HUES64 (cell line): ENCODE data around the gene BIRC5.

Experiments
- H3K27ac ChIP-seq: 2 replicates; pipeline ENCODE4 v1.7.0; 2013; ENCODE audit warnings: low read depth, low read length, inconsistent platforms
- H3K27me3 ChIP-seq: 2 replicates; pipeline ENCODE4 v1.6.1; 2013; ENCODE audit warnings: mild to moderate bottlenecking, low read length; ENCODE audit not compliant: insufficient read depth
- H3K36me3 ChIP-seq: 2 replicates; pipeline ENCODE4 v1.6.1; 2013; ENCODE audit warnings: mild to moderate bottlenecking, low read length; ENCODE audit not compliant: insufficient read depth
- H3K4me1 ChIP-seq: 2 replicates; pipeline ENCODE4 v1.6.1; 2013; ENCODE audit warnings: mild to moderate bottlenecking, low read length, moderate library complexity; ENCODE audit not compliant: insufficient read depth
- H3K4me3 ChIP-seq: 2 replicates; pipeline ENCODE4 v1.5.1; 2013; ENCODE audit warnings: mild to moderate bottlenecking, low read length, moderate library complexity
- H3K9ac ChIP-seq: 2 replicates; pipeline ENCODE4 v1.6.1; 2013; ENCODE audit warnings: mild to moderate bottlenecking, low read depth, low read length
- H3K9me3 ChIP-seq: 2 replicates; pipeline ENCODE4 v1.6.1; 2013; ENCODE audit warnings: low read depth, low read length; ENCODE audit not compliant: insufficient read depth
- WGBS: fragments of 150-250, 120-280 bp; methylation state at CpG from one replicate; pipeline ENCODE4 v1.1.7; 2013; ENCODE audit warnings: missing lambda C conversion rate; 5-methylcytosine and 5-hydroxymethylcytosine counted together

The BIRC5 gene

DNA sequence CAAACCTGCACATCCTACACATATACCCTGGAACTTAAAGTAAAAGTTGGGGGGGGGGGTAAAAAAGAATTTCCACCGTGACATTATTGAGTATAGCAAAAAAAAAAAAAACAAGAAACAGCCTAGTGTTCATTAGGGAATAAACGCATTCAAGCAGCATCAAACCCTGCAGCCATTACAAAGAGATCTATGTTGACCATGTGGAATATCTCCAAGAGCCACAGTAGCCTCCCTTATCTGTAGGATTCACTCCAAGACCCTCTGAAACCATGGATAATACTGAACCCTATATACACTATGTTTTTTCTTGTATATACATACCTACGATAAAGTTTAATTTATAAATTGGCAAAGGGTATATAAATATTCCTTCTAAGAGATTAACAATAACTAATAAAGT, 5.6 kb upstream of the BIRC5 start:
- Histone ChIP-seq H3K4me3 (no peak overlapping the region), H3K9me3 (no peaks in the 10 kb centered on the region), H3K27ac (no peak overlapping the region), H3K36me3 (peaks cover 31% of the 10 kb centered on the region), H3K4me1 (no peaks in the 10 kb centered on the region), H3K27me3 (no peaks in the 10 kb centered on the region; the same call in 1 of the 2 replicates), H3K9ac (no peak overlapping the region)
- WGBS: 75% methylated on average over 1 of the region's 3 CpGs

DNA sequence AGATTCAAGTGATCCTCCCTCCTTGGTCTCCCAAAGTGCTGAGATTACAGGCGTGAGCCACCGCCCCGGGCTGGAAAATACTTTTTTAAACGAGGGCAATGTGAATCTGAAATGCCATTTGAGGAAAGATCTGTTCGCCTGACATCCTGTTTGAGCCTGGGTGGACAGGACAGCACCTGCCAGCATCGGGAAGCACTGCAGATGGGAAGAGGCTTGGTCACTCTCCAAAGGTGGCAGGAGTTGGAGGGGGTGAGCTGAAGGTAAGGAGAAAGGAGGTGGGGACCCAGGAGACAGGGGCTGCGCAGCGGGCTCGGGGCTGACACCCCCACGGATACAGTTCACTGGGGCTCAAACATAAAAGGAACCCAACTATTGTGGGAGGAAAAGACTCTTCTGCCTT, 3.9 kb upstream of the BIRC5 start:
- 92% methylated on average over 10 of the region's 10 CpGs for WGBS
- Histone ChIP-seq H3K36me3 (peaks cover 18% of the 10 kb centered on the region), H3K27ac (no peak overlapping the region), H3K9ac (no peak overlapping the region), H3K4me3 (no peak overlapping the region), H3K4me1 (peaks cover 4% of the 10 kb centered on the region; the same call in 1 of the 2 replicates), H3K27me3 (no peaks in the 10 kb centered on the region; the same call in 1 of the 2 replicates), H3K9me3 (no peaks in the 10 kb centered on the region)

DNA sequence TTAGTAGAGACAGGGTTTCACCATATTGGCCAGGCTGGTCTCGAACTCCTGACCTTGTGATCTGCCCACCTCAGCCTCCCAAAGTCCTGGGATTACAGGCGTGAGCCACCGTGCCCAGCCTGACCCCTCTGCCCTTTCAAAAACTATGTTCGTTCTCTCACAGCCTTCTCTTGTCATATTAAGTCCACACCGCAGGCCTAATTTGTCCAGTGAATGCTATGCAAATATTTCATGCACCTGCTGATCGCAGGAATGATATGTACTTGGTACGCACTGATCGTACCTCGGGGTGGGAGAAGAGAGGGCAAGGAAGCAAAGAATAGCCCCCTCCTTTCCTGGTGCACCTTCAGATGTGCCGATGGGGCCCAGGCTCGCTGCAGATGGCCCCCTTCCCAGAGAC, 3.0 kb upstream of the BIRC5 start:
- Histone ChIP-seq H3K36me3 (peaks cover 9% of the 10 kb centered on the region), H3K27me3 (no peaks in the 10 kb centered on the region; the same call in 1 of the 2 replicates), H3K9ac (no peak overlapping the region), H3K27ac (no peak overlapping the region), H3K9me3 (no peaks in the 10 kb centered on the region), H3K4me1 (peaks cover 9% of the 10 kb centered on the region; the same call in 1 of the 2 replicates), H3K4me3 (no peak overlapping the region)
- 93% methylated on average over 11 of the region's 11 CpGs for WGBS

DNA sequence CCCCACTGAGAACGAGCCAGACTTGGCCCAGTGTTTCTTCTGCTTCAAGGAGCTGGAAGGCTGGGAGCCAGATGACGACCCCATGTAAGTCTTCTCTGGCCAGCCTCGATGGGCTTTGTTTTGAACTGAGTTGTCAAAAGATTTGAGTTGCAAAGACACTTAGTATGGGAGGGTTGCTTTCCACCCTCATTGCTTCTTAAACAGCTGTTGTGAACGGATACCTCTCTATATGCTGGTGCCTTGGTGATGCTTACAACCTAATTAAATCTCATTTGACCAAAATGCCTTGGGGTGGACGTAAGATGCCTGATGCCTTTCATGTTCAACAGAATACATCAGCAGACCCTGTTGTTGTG, 631 bp downstream of the BIRC5 start:
- peak overlapping the region; percentile 55 for H3K27ac ChIP-seq
- H3K9me3 ChIP-seq: no peaks in the 10 kb centered on the region
- H3K9ac ChIP-seq: peak overlapping the region; percentile 81
- H3K36me3 ChIP-seq: peaks cover 27% of the 10 kb centered on the region
- 9% methylated on average over 5 of the region's 5 CpGs for WGBS
- H3K4me3 ChIP-seq: peak overlapping the region; percentile 85
- H3K4me1 ChIP-seq: peaks cover 19% of the 10 kb centered on the region
- no peaks in the 10 kb centered on the region; the same call in 1 of the 2 replicates for H3K27me3 ChIP-seq

DNA sequence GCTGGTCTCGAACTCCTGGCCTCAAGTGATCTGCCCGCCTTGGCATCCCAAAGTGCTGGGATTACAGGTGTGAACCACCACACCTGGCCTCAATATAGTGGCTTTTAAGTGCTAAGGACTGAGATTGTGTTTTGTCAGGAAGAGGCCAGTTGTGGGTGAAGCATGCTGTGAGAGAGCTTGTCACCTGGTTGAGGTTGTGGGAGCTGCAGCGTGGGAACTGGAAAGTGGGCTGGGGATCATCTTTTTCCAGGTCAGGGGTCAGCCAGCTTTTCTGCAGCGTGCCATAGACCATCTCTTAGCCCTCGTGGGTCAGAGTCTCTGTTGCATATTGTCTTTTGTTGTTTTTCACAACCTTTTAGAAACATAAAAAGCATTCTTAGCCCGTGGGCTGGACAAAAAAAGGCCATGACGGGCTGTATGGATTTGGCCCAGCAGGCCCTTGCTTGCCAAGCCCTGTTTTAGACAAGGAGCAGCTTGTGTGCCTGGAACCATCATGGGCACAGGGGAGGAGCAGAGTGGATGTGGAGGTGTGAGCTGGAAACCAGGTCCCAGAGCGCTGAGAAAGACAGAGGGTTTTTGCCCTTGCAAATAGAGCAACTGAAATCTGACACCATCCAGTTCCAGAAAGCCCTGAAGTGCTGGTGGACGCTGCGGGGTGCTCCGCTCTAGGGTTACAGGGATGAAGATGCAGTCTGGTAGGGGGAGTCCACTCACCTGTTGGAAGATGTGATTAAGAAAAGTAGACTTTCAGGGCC, 5.5 kb downstream of the BIRC5 start:
- peaks cover 69% of the 10 kb centered on the region for H3K36me3 ChIP-seq
- WGBS: 85% methylated on average over 11 of the region's 11 CpGs

DNA sequence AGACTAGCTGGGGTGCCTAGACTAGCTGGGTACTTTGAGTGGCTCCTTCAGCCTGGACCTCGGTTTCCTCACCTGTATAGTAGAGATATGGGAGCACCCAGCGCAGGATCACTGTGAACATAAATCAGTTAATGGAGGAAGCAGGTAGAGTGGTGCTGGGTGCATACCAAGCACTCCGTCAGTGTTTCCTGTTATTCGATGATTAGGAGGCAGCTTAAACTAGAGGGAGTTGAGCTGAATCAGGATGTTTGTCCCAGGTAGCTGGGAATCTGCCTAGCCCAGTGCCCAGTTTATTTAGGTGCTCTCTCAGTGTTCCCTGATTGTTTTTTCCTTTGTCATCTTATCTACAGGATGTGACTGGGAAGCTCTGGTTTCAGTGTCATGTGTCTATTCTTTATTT, 9.0 kb downstream of the BIRC5 start:
- Histone ChIP-seq H3K27me3 (no peaks in the 10 kb centered on the region), H3K9ac (no peak overlapping the region), H3K4me1 (peaks cover 12% of the 10 kb centered on the region), H3K9me3 (no peaks in the 10 kb centered on the region), H3K36me3 (peaks cover 59% of the 10 kb centered on the region), H3K4me3 (no peak overlapping the region), H3K27ac (no peak overlapping the region)
- 97% methylated on average over 4 of the region's 4 CpGs for WGBS

More for the DNA sequence above, 5.5 kb downstream of the BIRC5 start:
- H3K27ac ChIP-seq: no peak overlapping the region; the same call in 1 of the 2 replicates
- peaks cover 22% of the 10 kb centered on the region for H3K4me1 ChIP-seq
- no peaks in the 10 kb centered on the region for H3K9me3 ChIP-seq
- H3K27me3 ChIP-seq: no peaks in the 10 kb centered on the region
- no peak overlapping the region for H3K4me3 ChIP-seq
- peak overlapping the region; percentile 24; the same call in 1 of the 2 replicates for H3K9ac ChIP-seq

DNA sequence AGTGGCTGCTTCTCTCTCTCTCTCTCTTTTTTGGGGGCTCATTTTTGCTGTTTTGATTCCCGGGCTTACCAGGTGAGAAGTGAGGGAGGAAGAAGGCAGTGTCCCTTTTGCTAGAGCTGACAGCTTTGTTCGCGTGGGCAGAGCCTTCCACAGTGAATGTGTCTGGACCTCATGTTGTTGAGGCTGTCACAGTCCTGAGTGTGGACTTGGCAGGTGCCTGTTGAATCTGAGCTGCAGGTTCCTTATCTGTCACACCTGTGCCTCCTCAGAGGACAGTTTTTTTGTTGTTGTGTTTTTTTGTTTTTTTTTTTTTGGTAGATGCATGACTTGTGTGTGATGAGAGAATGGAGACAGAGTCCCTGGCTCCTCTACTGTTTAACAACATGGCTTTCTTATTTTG, 9.7 kb downstream of the BIRC5 start:
- H3K4me3 ChIP-seq: no peak overlapping the region
- H3K27ac ChIP-seq: no peak overlapping the region
- WGBS: 98% methylated on average over 3 of the region's 3 CpGs
- peaks cover 12% of the 10 kb centered on the region for H3K4me1 ChIP-seq
- H3K36me3 ChIP-seq: peaks cover 58% of the 10 kb centered on the region
- H3K9ac ChIP-seq: no peak overlapping the region
- H3K9me3 ChIP-seq: no peaks in the 10 kb centered on the region
- no peaks in the 10 kb centered on the region for H3K27me3 ChIP-seq

DNA sequence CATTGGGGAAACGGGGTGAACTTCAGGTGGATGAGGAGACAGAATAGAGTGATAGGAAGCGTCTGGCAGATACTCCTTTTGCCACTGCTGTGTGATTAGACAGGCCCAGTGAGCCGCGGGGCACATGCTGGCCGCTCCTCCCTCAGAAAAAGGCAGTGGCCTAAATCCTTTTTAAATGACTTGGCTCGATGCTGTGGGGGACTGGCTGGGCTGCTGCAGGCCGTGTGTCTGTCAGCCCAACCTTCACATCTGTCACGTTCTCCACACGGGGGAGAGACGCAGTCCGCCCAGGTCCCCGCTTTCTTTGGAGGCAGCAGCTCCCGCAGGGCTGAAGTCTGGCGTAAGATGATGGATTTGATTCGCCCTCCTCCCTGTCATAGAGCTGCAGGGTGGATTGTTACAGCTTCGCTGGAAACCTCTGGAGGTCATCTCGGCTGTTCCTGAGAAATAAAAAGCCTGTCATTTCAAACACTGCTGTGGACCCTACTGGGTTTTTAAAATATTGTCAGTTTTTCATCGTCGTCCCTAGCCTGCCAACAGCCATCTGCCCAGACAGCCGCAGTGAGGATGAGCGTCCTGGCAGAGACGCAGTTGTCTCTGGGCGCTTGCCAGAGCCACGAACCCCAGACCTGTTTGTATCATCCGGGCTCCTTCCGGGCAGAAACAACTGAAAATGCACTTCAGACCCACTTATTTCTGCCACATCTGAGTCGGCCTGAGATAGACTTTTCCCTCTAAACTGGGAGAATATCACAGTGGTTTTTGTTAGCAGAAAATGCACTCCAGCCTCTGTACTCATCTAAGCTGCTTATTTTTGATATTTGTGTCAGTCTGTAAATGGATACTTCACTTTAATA, 10.4 kb downstream of the BIRC5 start:
- Histone ChIP-seq H3K27ac (no peak overlapping the region), H3K36me3 (peaks cover 51% of the 10 kb centered on the region)
- 94% methylated on average over 27 of the region's 27 CpGs for WGBS

DNA sequence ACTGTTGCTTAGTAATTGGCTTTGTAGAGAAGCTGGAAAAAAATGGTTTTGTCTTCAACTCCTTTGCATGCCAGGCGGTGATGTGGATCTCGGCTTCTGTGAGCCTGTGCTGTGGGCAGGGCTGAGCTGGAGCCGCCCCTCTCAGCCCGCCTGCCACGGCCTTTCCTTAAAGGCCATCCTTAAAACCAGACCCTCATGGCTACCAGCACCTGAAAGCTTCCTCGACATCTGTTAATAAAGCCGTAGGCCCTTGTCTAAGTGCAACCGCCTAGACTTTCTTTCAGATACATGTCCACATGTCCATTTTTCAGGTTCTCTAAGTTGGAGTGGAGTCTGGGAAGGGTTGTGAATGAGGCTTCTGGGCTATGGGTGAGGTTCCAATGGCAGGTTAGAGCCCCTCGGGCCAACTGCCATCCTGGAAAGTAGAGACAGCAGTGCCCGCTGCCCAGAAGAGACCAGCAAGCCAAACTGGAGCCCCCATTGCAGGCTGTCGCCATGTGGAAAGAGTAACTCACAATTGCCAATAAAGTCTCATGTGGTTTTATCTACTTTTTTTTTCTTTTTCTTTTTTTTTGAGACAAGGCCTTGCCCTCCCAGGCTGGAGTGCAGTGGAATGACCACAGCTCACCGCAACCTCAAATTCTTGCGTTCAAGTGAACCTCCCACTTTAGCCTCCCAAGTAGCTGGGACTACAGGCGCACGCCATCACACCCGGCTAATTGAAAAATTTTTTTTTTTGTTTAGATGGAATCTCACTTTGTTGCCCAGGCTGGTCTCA, 11.2 kb downstream of the BIRC5 start:
- no peak overlapping the region for H3K27ac ChIP-seq
- H3K9me3 ChIP-seq: no peaks in the 10 kb centered on the region
- peaks cover 46% of the 10 kb centered on the region for H3K36me3 ChIP-seq
- no peaks in the 10 kb centered on the region for H3K4me1 ChIP-seq
- no peak overlapping the region for H3K4me3 ChIP-seq
- H3K27me3 ChIP-seq: peaks cover 5% of the 10 kb centered on the region
- no peak overlapping the region for H3K9ac ChIP-seq
- 90% methylated on average over 16 of the region's 16 CpGs for WGBS

More for the DNA sequence above, 10.4 kb downstream of the BIRC5 start:
- no peaks in the 10 kb centered on the region for H3K27me3 ChIP-seq
- H3K9ac ChIP-seq: no peak overlapping the region
- no peak overlapping the region for H3K4me3 ChIP-seq
- peaks cover 5% of the 10 kb centered on the region for H3K4me1 ChIP-seq
- H3K9me3 ChIP-seq: no peaks in the 10 kb centered on the region

DNA sequence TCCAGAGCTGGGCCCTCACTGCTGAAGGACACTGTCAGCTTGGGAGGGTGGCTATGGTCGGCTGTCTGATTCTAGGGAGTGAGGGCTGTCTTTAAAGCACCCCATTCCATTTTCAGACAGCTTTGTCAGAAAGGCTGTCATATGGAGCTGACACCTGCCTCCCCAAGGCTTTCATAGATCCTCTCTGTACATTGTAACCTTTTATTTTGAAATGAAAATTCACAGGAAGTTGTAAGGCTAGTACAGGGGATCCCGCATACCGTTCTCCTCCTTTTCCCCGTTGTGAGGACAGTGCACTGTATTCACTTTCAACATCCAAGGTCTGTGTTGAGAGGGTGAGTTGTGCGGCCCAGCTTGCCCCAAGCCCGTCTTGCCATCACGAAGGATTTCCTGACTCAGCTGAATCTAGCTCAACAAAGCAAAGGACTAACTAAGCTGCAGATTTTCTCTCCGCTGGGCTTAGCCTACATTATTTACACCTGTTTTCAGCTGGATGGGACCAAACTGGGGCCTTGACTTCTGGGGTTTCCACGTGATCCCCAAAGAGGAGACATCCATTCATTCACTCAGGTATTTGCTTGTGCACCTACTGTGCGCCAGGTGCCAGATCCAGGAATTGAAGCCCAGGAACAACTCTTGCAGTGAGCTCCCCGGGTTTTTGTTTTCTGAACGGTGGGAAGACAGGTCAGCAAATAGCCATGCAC, 12.2 kb downstream of the BIRC5 start:
- Histone ChIP-seq H3K27me3 (peaks cover 15% of the 10 kb centered on the region), H3K4me3 (no peak overlapping the region), H3K27ac (no peak overlapping the region), H3K4me1 (no peaks in the 10 kb centered on the region), H3K36me3 (peaks cover 37% of the 10 kb centered on the region), H3K9me3 (no peaks in the 10 kb centered on the region), H3K9ac (no peak overlapping the region)
- 83% methylated on average over 11 of the region's 12 CpGs for WGBS
